GM19468 (cell line): Measurements from ENCODE around the gene CYP26B1.

Experiments used
- ATAC-seq: cut with Tn5 transposase; IDR thresholded peaks from one replicate; pipeline ENCODE4 v1.9.1; 2021; ENCODE audit warnings: mild to moderate bottlenecking, moderate library complexity, moderate number of reproducible peaks; ENCODE audit not compliant: unreplicated experiment; ENCODE audit errors: extremely low read depth

Gene CYP26B1

DNA sequence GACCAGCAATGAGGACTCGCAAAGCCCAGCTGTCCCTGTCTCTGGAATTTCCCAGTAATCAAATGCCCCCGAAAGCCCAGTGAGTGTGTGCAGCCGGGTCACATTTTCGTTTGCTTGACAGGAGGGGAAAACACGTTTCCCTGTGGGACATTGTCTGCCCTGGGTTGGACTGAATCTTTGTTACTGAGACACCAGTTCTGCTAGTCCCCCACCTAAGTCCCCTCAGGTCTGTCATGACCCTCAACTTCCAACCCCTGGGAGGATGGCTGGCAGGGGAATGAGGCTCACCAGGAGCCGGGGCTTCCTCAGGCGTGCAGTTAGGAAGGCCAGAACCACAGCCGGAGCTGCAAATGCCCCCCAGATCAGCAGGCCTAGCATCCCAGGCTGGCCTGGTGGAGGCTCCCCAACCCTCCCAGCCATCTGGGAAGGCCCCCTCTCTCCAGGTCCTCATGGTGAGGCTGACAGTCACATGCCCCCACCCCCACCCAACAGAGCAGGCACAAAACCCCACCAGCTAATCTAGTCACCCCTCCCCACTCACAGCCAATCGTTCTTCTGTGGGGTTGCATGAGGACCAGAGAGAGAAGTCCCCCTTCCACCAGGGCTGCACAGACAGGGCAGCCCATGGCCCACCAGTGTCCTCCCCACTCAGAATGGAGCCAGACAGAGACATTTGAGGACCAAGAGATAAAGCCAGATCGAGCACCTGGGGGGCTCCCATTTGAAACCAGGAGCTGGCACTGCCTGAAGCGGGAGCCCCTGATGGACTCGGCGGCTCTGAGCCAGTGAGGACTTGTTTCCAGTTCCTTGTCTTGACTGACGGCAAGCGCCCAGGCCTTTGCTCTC, 33.6 kb downstream of the CYP26B1 start:
- ATAC-seq = no peak

DNA sequence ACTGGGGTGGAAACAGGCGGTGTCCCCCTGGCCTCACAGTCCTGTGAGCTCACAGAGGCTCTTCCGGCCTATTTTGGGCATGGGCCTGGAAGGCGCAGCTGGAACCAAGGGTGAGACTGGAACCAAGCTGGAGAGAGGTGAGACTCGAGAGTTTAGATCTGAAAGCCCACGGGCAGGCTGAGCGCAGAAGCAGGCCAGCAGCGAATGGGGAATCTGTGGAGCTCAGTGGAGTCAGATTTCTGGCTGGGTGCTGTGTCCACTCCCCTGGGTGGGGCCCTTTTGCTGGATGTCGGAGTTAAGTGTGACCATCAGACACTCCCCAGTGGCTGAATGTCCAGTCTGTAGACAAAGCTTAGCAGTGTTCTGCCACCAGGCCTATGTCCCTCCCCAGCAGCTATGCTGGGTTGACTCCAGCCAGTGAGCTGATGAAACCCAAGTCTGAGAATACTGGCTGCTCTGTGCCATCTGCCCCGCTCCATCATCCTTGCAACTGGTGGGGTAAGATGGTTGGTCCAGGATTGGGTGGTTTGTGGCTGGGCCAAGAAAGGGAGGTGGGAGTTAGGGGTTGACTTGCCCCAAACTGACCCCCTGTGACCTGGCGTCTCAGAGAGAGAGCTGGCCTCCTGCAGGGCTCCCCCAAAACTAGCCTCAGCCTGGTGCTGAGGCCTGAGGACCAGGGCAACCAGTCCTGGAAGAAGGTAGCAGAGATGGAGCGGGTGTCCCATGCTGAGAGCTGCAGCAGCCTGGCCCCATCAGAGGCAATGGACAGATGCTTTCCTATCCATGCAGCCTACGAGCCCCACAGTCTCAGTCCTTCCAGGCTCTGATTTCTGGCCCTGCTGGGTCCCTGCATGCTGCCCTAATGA, 34.4 kb downstream of the CYP26B1 start:
- no peak for ATAC-seq

- no peak for ATAC-seq
These were observed 35.3 kb downstream of the CYP26B1 start for GRCh38 chr2:72112401-72112800.

DNA sequence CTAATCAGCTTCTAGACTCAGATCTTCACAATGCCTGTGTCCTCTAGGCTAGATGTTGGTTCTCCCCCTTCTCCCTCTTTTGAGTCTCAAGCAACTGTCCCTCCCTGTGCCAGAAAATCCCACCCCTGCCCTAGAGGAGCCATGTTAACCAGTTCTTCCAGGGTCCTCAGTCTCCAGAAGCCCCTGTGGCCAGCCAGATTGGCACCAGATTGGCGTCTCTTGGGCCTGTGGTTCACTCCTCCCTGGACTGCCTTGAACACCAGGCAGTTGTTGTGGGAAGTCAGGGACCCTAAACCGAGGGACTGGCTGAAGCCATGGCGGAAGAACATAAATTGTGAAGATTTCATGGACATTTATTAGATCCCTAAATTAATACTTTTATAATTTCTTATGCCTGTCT, 36.6 kb downstream of the CYP26B1 start:
- ATAC-seq = no peak

DNA sequence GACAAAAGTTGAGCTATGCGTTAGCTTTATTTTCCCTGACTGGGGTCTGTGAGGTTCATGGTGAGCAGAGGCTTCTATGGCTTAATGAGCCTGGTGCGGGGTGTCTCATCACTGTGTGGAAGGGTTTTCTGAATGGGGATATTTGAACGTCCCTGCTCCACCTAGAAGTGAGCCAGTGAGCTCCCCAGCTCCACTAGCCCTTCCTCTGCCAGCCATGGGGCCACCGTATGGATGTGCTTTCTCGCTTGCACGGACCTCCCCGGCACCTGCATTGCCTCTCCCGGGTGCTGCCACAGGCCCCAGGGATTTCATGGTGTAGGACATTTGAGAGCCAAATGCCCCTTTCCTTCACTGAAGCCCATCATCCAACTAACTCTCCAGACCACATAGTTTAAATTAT, 37.8 kb downstream of the CYP26B1 start:
- ATAC-seq = no peak

DNA sequence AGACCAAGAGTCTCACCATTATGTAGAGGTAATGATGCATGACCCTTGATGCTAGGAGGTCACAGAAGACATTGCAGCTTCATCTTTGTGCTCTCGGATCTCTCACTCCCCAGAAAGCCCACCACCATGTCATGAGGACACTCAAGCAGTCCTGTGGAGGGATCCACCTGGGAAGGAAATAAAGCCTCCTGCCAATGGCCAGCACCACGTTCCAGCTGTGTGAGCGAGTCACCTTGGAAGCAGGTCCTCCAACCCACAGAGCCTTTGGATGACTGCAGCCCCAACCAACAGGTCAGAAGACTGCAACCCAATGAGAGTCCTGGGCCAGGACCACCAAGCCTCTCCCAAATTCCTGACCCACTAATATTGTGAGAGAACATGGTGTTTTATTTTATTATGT, 38.4 kb downstream of the CYP26B1 start:
- ATAC-seq = no peak

DNA sequence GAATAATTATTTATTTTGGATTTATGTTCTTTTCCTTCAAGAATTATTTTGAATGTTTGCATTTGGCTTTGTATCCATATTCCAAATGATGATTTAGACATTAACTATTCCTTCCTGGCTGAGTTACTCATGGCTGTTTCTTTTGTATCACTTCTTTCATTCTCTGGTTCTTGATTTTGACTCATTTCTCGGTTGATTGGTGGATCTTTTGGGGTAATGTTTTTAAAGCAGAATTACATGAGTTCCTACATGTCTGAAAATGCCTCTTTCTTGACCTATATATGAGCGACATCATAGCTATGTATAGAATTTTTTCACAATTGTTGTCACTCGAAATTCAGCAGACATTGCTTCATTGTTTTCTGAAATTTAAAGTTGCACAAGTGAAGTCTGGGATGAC, 39.5 kb downstream of the CYP26B1 start:
- no peak for ATAC-seq

GRCh38 chr2:72106978-72107377, 40.7 kb downstream of the CYP26B1 start:
- ATAC-seq = no peak

- ATAC-seq = no peak
These were observed 42.7 kb downstream of the CYP26B1 start for GRCh38 chr2:72104821-72105588.

- ATAC-seq = no peak
These were observed 44.0 kb downstream of the CYP26B1 start for GRCh38 chr2:72103690-72104089.

GRCh38 chr2:72103161-72103560, 44.5 kb downstream of the CYP26B1 start:
- no peak for ATAC-seq

DNA sequence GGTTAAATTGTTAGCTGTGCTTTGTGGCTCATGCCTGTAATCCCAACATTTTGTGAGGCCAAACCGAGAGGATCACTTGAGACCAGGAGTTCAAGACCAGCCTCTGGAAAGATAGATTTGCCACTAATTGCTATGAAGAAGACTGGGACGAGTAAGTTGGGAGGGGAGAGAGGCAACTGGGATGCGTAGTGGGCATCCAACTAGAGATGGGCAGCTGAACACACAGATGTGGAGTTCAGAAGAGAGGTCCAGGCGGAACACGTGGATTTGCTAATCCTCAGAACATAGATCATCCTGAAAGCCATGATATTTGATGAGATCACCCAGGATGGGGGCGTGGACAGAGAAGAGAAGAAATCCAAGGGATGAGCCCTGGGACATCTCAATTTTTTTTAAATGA, 48.7 kb downstream of the CYP26B1 start:
- no peak for ATAC-seq

DNA sequence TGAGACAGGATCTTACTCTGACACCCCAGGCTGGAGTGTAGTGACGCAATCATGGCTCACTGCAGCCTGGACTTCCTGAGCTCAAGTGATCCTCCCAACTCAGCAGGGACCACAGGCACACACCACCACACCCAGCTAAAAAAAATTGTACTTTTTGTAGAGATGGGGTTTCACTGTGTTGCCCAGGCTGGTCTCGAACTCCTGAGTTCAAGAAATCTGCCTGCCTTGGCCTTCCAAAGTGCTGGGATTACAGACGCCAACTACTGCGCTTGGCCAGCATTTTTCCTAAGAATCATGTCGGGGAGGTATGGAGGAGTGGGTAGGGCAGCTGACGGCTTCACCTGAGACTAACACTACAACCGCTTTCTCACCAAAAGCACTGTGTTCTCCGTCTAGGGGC, 50.4 kb downstream of the CYP26B1 start:
- no peak for ATAC-seq

GRCh38 chr2:72096181-72096580, 51.5 kb downstream of the CYP26B1 start:
- no peak for ATAC-seq

GRCh38 chr2:72095364-72095763, 52.3 kb downstream of the CYP26B1 start:
- no peak for ATAC-seq

GRCh38 chr2:72094701-72095100, 53.0 kb downstream of the CYP26B1 start:
- ATAC-seq = no peak

DNA sequence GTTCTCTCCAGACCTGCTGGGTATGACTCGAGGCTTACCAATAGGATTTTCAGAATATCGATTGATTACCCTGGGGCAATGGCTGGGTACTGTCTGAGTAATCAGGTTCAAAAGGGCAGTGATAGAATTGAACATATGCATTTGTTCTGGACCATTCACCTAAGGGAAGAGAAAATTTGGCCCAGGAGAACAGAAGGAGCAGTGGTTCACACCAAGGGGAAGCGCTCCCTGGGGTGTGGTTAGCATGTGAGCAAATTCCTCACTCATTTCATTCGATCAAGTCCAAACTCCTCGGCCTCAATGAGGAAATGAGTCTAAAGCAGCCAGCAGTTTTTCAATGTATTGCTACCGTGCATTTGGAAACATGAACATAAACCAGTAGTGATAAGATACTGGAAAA, 55.6 kb downstream of the CYP26B1 start:
- ATAC-seq = no peak

- ATAC-seq = no peak
These were observed 56.7 kb downstream of the CYP26B1 start for GRCh38 chr2:72090781-72091482.

DNA sequence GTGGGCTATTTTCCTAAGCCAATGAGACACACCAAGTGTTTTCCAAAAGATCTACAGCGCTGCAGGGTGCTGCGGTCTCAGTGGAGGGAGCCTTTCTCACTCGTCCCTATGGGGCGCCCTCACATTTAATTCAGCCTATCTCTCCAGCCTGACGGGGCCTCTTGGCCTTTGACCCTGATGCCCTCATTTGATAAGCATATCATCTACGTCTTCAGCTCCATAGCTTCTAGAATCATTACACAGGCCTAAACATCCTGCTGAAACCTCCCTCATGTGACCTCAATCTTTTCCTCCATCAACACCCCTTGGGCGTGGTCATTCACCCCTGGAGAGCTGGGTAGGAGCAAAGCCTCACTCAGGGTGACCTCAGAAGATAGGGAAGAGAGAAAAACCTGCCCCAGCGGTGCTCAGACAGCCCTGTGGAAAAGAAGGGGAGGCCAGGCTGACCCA, 57.4 kb downstream of the CYP26B1 start:
- ATAC-seq = no peak

- ATAC-seq = no peak
These were observed 58.1 kb downstream of the CYP26B1 start for GRCh38 chr2:72089537-72089936.
